Activated naive CD8-positive, alpha-beta T cell treated with anti-CD3 and anti-CD28 coated beads for 36 hours (primary cell): ENCODE measurements around the gene CAPN8. TPM values are rescaled to one million over a fixed set of nuclear protein-coding genes. Genes with fewer than 3 reads are reported as not detected.
"Not testable (repeated sequence)": the region's sequence is repeated elsewhere in the genome, so short reads cannot be mapped to it uniquely, and the experiment has no call there.

Experiments used
- DNase-seq: peaks from one replicate; pipeline ENCODE4 v3.0.0; 2021
- H3K27ac Mint-ChIP-seq: one replicate; pipeline ENCODE4 v1.8.0; 2022; ENCODE audit warnings: mild to moderate bottlenecking, moderate library complexity, mixed read lengths
- H3K27me3 Mint-ChIP-seq: one replicate; pipeline ENCODE4 v1.8.0; 2022; ENCODE audit warnings: mild to moderate bottlenecking, mixed read lengths
- H3K36me3 Mint-ChIP-seq: one replicate; pipeline ENCODE4 v1.8.0; 2021; ENCODE audit warnings: mild to moderate bottlenecking, mixed read lengths
- H3K4me1 Mint-ChIP-seq: one replicate; pipeline ENCODE4 v1.8.0; 2021; ENCODE audit warnings: mixed read lengths
- H3K4me3 Mint-ChIP-seq: one replicate; pipeline ENCODE4 v1.8.0; 2022; ENCODE audit warnings: mild to moderate bottlenecking, moderate library complexity, mixed read lengths
- H3K9me3 Mint-ChIP-seq: one replicate; pipeline ENCODE4 v1.8.0; 2022; ENCODE audit warnings: mixed read lengths
- total RNA-seq, 2 experiments: library from RNA; stranded (reverse); gene quantifications; one replicate each; pipeline ENCODE4 v1.2.3, GENCODE V29; 2021

The CAPN8 gene
- total RNA-seq, 2 experiments from 2014 or later, result not detected

- not testable (repeated sequence) for DNase-seq, H3K27me3 Mint-ChIP-seq, H3K36me3 Mint-ChIP-seq, H3K4me3 Mint-ChIP-seq, H3K27ac Mint-ChIP-seq, H3K9me3 Mint-ChIP-seq, H3K4me1 Mint-ChIP-seq
Measured at GRCh38 chr1:223518553-223518952, 146.9 kb downstream of the CAPN8 start.

- peaks cover 6% of the 10 kb centered on the region for H3K27me3 Mint-ChIP-seq
- H3K4me3 Mint-ChIP-seq, result no peak overlapping the region
- H3K9me3 Mint-ChIP-seq, result no peaks in the 10 kb centered on the region
- DNase-seq, result no peak
- H3K4me1 Mint-ChIP-seq, result peaks cover 2% of the 10 kb centered on the region
- H3K27ac Mint-ChIP-seq, result no peak overlapping the region
- H3K36me3 Mint-ChIP-seq, result no peaks in the 10 kb centered on the region
Measured at GRCh38 chr1:223515926-223516325, 149.6 kb downstream of the CAPN8 start.

GRCh38 chr1:223515421-223515820 lies 150.1 kb downstream of the CAPN8 start:
- DNase-seq, result no peak
- Mint-ChIP-seq H3K36me3 (no peaks in the 10 kb centered on the region), H3K4me1 (peaks cover 2% of the 10 kb centered on the region), H3K27me3 (peaks cover 6% of the 10 kb centered on the region), H3K4me3 (no peak overlapping the region), H3K9me3 (peaks cover under 1% of the 10 kb centered on the region), H3K27ac (no peak overlapping the region)

DNA sequence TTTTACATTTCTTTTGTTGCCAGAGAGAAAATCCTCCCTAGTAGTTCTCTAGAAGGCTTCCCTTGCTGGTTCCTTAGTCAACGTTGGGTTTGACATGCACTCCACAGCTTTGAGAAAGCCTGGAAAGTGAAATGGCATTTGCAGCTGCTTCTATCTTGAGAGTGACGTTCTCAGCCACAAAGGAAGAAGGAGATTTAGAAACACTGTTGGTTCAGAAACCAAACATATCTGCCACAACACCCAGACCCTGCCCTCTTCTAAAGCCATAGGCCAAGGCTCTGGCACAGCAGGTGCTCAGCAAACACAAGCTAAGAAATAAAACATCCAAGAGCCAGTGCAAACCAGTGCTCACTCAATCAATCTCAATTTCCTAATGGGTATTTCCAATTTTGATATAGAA lies 150.9 kb downstream of the CAPN8 start:
- no peak for DNase-seq
- Mint-ChIP-seq H3K27ac (no peak overlapping the region), H3K4me3 (no peak overlapping the region), H3K27me3 (peaks cover 6% of the 10 kb centered on the region), H3K36me3 (no peaks in the 10 kb centered on the region), H3K9me3 (peaks cover 4% of the 10 kb centered on the region), H3K4me1 (peaks cover 2% of the 10 kb centered on the region)

DNA sequence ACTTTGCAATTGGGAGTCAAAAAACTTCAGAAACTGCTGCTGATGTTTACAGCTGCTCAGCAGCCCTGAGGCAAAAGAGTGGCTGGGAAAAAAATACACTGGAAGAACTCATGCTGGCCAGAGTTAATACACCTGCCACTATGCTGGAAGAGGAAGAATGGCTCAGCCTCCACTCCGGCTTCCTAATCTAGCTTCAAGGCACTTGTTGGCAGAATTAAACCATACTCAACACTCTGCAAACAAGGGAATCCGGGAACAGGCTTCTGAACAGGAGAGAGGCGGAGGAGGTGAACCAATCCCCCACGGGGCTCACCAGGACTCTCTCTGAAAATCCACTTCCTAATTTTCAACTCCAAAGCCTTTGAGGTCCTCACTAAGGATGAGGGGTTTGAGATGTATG lies 152.2 kb downstream of the CAPN8 start:
- no peak for DNase-seq
- Mint-ChIP-seq H3K27ac (no peak overlapping the region), H3K9me3 (peaks cover 4% of the 10 kb centered on the region), H3K36me3 (no peaks in the 10 kb centered on the region), H3K4me3 (no peak overlapping the region), H3K4me1 (peaks cover 2% of the 10 kb centered on the region), H3K27me3 (peaks cover 6% of the 10 kb centered on the region)

- Mint-ChIP-seq H3K27me3 (peaks cover 6% of the 10 kb centered on the region), H3K4me3 (no peak overlapping the region), H3K4me1 (peaks cover 2% of the 10 kb centered on the region), H3K27ac (no peak overlapping the region), H3K36me3 (no peaks in the 10 kb centered on the region), H3K9me3 (peaks cover 4% of the 10 kb centered on the region)
- DNase-seq, result no peak
Measured at GRCh38 chr1:223512057-223512456, 153.4 kb downstream of the CAPN8 start.

DNA sequence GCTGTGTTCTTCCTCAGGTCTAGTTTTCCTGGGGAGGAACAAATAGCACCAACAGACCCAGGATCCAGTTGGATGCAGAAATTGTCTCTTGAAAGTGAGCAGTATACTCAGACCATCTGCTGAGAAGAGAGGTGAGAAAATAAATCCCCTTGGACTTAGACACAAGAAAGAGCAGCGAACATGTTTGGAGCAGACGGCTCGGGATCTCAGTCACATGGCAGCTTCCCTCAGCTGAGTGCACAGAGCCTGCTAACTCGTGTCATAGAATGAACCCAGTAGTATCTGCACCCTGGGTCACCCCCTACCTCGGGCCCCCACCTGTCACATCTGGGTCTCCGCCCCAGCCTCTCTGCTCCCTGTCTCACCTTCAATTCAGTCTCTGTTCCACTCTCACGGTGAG lies 156.7 kb downstream of the CAPN8 start:
- H3K36me3 Mint-ChIP-seq, result no peaks in the 10 kb centered on the region
- peaks cover 4% of the 10 kb centered on the region for H3K9me3 Mint-ChIP-seq
- no peak overlapping the region for H3K27ac Mint-ChIP-seq
- H3K4me1 Mint-ChIP-seq, result no peaks in the 10 kb centered on the region
- no peak for DNase-seq
- no peaks in the 10 kb centered on the region for H3K27me3 Mint-ChIP-seq
- no peak overlapping the region for H3K4me3 Mint-ChIP-seq

DNA sequence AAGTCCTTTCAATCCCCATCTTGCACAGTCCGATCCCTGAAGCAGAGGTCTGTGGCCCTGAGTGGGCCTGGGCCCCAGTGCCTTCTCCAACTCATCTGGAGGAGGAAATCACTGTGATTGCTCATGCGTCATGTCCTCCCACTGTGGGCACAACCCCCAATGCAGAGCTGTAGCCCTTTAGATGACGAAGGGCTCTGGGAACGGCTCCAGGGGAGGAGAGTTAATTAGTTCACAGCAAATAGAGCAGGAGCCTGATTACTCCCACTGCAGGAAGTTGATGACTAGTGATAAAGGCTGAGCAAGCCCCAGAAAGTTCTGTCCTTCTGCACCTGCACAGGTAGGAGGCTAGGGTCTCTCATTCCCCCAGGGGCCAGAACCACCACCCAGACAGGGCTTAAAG lies 160.8 kb downstream of the CAPN8 start:
- Mint-ChIP-seq H3K27ac (no peak overlapping the region), H3K4me3 (no peak overlapping the region), H3K4me1 (peaks cover 5% of the 10 kb centered on the region), H3K36me3 (no peaks in the 10 kb centered on the region), H3K9me3 (no peaks in the 10 kb centered on the region), H3K27me3 (no peaks in the 10 kb centered on the region)
- DNase-seq, result no peak

GRCh38 chr1:223503348-223503747 lies 162.2 kb downstream of the CAPN8 start:
- Mint-ChIP-seq H3K27me3 (no peaks in the 10 kb centered on the region), H3K4me1 (peaks cover 5% of the 10 kb centered on the region), H3K27ac (no peak overlapping the region), H3K36me3 (no peaks in the 10 kb centered on the region), H3K9me3 (no peaks in the 10 kb centered on the region), H3K4me3 (no peak overlapping the region)
- no peak for DNase-seq

GRCh38 chr1:223500560-223501425 lies 164.7 kb downstream of the CAPN8 start:
- H3K4me1 Mint-ChIP-seq, result peaks cover 5% of the 10 kb centered on the region
- DNase-seq, result no peak
- H3K27ac Mint-ChIP-seq, result no peak overlapping the region
- H3K9me3 Mint-ChIP-seq, result no peaks in the 10 kb centered on the region
- no peaks in the 10 kb centered on the region for H3K36me3 Mint-ChIP-seq
- no peak overlapping the region for H3K4me3 Mint-ChIP-seq
- H3K27me3 Mint-ChIP-seq, result no peaks in the 10 kb centered on the region

- no peaks in the 10 kb centered on the region for H3K4me1 Mint-ChIP-seq
- no peak overlapping the region for H3K27ac Mint-ChIP-seq
- H3K9me3 Mint-ChIP-seq, result no peaks in the 10 kb centered on the region
- no peak for DNase-seq
- H3K36me3 Mint-ChIP-seq, result no peaks in the 10 kb centered on the region
- H3K27me3 Mint-ChIP-seq, result no peaks in the 10 kb centered on the region
- no peak overlapping the region for H3K4me3 Mint-ChIP-seq
Measured at GRCh38 chr1:223496883-223497282, 168.6 kb downstream of the CAPN8 start.

DNA sequence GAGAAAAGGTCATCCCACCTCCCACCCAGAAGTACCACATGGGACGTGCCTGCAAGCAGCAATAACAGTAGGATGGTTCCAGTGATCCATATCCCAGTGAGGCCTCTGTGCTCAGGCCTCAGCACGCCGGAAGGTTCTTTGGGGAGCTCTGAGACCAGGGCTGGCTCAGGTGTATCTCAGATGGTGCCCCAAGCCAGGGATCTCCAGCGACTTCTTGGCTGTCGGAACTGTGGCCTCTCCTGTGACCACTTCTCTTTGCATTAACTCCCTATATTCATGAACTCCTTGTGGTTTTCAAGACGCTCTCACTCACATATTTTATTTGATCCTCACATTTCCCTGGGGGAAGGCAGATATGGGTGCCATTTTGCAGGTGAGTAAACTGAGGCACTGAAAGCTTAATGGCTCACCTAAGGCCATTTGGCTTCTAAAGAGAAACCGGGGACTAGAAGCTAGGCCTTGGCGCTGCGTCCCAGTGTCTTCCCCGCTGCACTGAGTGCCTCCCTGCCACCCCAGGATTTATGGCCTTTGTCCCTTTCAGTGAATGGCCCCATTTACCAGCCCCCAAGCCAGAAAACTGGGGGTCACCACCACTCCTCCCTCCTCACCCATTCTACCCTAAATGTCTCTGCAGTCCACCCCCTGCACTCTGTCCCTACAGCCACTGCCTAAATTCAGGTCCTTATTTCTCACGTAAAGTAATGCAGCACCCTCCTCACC lies 170.4 kb downstream of the CAPN8 start:
- Mint-ChIP-seq H3K27me3 (peaks cover 5% of the 10 kb centered on the region), H3K4me3 (no peak overlapping the region), H3K27ac (no peak overlapping the region), H3K9me3 (no peaks in the 10 kb centered on the region), H3K36me3 (no peaks in the 10 kb centered on the region), H3K4me1 (no peaks in the 10 kb centered on the region)
- DNase-seq, result no peak

DNA sequence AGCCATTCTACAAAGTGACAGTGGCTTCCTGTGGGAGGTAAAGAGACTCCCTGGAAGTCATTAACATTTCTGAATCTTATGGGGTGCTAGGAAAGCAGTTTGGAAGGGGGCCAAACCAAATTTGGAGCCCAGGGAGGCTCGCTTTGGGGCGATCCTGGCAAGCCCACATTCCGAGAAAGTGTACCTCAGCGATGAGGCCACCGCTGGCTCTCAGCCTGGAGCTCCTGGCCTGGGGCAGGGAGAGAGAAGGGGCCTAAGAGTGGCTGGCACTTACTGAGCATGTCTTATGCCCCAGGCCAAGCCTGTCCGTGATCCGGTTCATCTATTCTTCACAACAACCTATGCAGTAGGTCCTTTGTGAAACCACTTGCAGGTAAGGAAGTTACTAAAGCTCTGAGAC lies 173.5 kb downstream of the CAPN8 start:
- Mint-ChIP-seq H3K36me3 (no peaks in the 10 kb centered on the region), H3K4me3 (no peak overlapping the region), H3K27me3 (peaks cover 5% of the 10 kb centered on the region), H3K9me3 (no peaks in the 10 kb centered on the region), H3K4me1 (no peaks in the 10 kb centered on the region), H3K27ac (no peak overlapping the region)
- no peak for DNase-seq
